K562 (cell line): ENCODE results near the gene GAK.

ENCODE experiments used
- CCNT2 ChIP-seq: IDR thresholded peaks from 2 replicates; pipeline ENCODE4 v1.6.1; 2011; ENCODE audit warnings: borderline replicate concordance, low read depth, mild to moderate bottlenecking, moderate library complexity, mixed read lengths, low read length; ENCODE audit not compliant: insufficient read length; ENCODE audit errors: extremely low read depth
- CTCF ChIP-seq, 3 experiments: IDR thresholded peaks in 2 of 3; conservative IDR thresholded peaks in 1 of 3; 2 replicates each; pipeline ENCODE4 v1.5.1; 2011 to 2012; ENCODE audit warnings: low read length in 3 of 3, mild to moderate bottlenecking in 3 of 3, control low read depth in 2 of 3, improper control_type of control experiment in 1 of 3, inconsistent platforms in 1 of 3, low read depth in 1 of 3, mixed read lengths in 1 of 3, moderate library complexity in 1 of 3; ENCODE audit not compliant: insufficient read depth in 2 of 3
- E2F1 ChIP-seq: sonication (generic); formaldehyde crosslinking; IDR thresholded peaks from 2 replicates; pipeline ENCODE4 v1.8.1; 2023; ENCODE audit warnings: mild to moderate bottlenecking, missing genetic modification reagents, moderate library complexity
- ETS1 ChIP-seq: conservative IDR thresholded peaks from 2 replicates; pipeline ENCODE4 v1.6.1; 2011; ENCODE audit warnings: low read depth, mild to moderate bottlenecking, low read length; ENCODE audit not compliant: control insufficient read depth
- LCOR ChIP-seq: sonication (generic); formaldehyde crosslinking; IDR thresholded peaks from 2 replicates; pipeline ENCODE4 v1.8.0; 2022; ENCODE audit warnings: mild to moderate bottlenecking, missing genetic modification reagents
- PML ChIP-seq: IDR thresholded peaks from 2 replicates; pipeline ENCODE4 v1.6.1; 2012; ENCODE audit warnings: low read length, inconsistent platforms
- POLR2AphosphoS5 ChIP-seq: IDR thresholded peaks from 2 replicates; pipeline ENCODE4 v1.6.1; 2011; ENCODE audit warnings: mild to moderate bottlenecking, low read depth, low read length, moderate library complexity; ENCODE audit not compliant: control insufficient read depth, insufficient read depth
- RBM17 ChIP-seq: fragments of 200-400 bp; formaldehyde crosslinking; IDR thresholded peaks from 2 replicates; pipeline ENCODE4 v1.6.1; 2017; ENCODE audit warnings: low read depth, mild to moderate bottlenecking, low read length, borderline replicate concordance
- ZBTB17 ChIP-seq: fragments of 450-650 bp; formaldehyde crosslinking; IDR thresholded peaks from 2 replicates; pipeline ENCODE4 v1.4.0; 2020; ENCODE audit warnings: mild to moderate bottlenecking
- ZBTB8A ChIP-seq: fragments of 450-650 bp; IDR thresholded peaks from 2 replicates; pipeline ENCODE4 v1.6.1; 2018; ENCODE audit warnings: mild to moderate bottlenecking, moderate library complexity; ENCODE audit not compliant: partially characterized antibody
- ZFX ChIP-seq: sonication (generic); formaldehyde crosslinking; IDR thresholded peaks from 2 replicates; pipeline ENCODE4 v1.8.0; 2022; ENCODE audit warnings: mild to moderate bottlenecking, missing genetic modification reagents, moderate library complexity

- TF ChIP-seq ZBTB17 (CRISPR knock-in tag), result no peak
- no peak for TF ChIP-seq CCNT2
- no peak for TF ChIP-seq LCOR (CRISPR knock-in tag)
- no peak for TF ChIP-seq POLR2AphosphoS5
- no peak for TF ChIP-seq CTCF (IDR thresholded peaks at IDR 0.05 in 2 of 3, conservative IDR thresholded peaks at IDR 0.05 in 1 of 3; ENCODE audit: insufficient read depth in 2 of 3, low read depth in 1 of 3, low read length in 3 of 3)
- no peak for TF ChIP-seq RBM17
- no peak for TF ChIP-seq ZBTB8A
- peak; percentile 30; the same call in 1 of the 2 replicates for TF ChIP-seq ZFX (CRISPR knock-in tag)
- no peak for TF ChIP-seq E2F1 (CRISPR knock-in tag)
- no peak for TF ChIP-seq PML
- no peak for TF ChIP-seq ETS1
These were observed 47.0 kb upstream of the GAK start for GRCh38 chr4:978957-979701.
